HG03457 (cell line): ENCODE data around the gene RAB11FIP5.

ENCODE experiments used
- ATAC-seq: cut with Tn5 transposase; IDR thresholded peaks from one replicate; pipeline ENCODE4 v1.9.1; 2021; ENCODE audit warnings: moderate number of reproducible peaks; ENCODE audit not compliant: unreplicated experiment

The RAB11FIP5 gene

DNA sequence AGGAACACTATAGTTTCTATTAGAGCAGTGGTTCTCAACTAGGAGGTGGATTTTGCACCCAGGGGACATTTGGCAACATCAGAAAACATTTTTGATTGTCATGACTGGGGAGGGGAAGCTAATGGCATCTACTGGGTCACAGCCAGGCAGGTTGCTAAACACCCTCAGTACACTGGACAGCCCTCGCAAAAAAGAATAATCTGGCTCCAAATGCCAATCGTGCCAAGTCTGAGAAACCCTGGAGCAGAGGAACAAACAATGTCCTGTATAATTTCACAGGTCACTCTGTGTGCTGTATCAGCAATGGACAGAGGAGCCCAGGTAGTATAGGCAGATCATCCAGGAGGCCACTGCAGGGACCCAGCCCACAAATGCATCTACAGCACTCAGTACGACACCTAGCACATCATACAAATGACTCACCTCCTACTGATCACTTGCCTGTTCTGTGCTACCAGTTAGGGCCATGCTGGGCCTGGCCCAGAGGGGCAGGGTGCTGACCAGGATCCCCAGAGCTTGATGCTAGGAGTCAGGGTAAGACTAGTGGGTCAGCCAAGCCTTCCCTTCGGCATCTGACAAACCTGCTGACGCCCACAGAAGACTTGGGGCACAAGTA lies 78.9 kb downstream of the RAB11FIP5 start:
- ATAC-seq, result no peak

DNA sequence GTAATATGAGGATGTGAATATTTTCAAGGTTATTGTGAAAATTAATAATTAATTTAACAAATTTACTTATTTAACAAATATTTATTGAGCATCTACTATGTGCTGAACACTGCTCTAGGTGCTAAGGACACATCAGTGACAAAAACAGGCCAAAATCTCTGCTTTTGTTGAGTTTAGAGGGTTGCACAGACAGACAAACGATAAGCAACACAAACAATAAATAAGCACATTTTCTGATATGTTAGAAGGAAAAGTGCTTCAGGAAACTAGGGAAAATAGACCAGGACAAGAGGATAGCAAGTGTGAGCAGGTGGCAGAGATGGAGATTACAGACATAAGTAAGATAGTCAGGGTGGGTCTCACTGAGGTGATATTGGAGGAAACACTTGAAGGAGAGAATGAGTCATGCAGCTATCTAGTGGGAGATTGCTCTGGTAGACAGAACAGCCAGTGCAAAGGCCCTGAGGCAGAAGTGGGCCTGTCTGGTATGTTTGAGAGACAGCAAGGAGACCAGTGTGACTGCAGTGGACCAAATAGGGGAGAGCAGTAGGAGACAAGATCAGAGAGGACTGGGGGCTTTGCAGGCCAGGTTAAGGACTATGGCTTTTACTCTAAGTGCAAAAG lies 79.5 kb downstream of the RAB11FIP5 start:
- ATAC-seq, result no peak

DNA sequence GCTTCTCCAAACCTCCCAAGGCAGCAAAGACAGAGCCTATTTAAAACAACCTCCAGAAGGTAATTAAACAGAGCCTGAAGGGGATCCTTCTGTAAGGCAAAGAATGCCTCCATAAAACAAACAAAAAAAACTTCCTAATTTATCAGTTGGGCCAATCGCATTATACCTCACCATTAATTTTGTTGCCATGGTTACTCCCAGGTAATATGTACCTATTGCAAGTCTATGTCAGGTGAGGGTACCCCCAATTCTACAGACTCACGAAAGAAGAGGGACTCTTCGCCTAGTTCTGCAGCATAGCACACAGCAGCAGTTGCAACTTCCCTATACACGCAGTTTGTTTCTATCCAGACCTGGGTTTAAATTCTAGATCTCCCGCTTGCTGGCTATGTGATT lies 80.0 kb downstream of the RAB11FIP5 start:
- ATAC-seq, result no peak

DNA sequence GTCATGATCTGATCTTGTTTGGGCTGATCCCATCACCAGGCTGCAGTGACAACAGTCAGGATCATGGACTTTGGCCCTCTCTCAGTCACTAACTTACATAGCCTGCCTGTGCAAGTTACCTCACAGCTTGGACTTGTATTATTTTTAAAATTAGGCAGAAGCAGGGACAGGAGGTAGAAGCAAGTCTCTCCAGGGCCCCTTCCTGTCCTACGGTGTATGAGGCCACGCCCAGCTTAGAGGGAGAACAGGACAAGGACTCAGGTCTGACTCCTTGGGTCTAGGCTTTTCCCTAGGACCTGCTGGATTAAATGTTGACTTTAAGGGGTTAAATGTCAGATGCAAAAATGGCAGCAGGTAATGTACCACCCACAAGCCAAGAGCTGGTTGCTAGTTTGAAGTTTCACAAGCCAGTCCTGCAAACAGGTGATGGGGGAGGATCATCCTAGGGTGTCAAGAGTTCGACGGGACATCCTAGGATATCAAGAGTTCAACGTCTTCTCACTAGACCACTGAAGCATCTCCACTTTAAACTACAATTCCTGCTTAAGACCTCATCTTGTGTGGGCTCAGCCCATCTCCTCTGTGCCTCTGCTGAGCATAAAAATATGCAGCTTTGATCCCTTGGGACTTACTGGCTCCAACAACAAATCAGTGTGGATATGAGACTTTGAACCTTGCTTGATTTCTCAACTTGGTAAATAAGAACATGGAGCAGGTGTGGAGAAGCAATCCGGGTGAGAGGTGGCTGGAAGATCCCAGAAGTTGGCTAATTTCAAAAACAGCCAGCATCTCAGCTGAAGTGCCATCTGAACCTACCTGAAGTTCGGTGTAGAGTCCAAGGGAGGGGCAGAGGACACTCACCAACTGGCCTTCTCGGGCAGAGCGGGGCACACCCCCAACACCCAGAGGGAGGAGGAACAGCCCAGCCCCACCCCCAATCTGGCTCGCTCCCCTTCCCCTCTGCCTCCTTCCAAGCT lies 80.7 kb downstream of the RAB11FIP5 start:
- no peak for ATAC-seq

DNA sequence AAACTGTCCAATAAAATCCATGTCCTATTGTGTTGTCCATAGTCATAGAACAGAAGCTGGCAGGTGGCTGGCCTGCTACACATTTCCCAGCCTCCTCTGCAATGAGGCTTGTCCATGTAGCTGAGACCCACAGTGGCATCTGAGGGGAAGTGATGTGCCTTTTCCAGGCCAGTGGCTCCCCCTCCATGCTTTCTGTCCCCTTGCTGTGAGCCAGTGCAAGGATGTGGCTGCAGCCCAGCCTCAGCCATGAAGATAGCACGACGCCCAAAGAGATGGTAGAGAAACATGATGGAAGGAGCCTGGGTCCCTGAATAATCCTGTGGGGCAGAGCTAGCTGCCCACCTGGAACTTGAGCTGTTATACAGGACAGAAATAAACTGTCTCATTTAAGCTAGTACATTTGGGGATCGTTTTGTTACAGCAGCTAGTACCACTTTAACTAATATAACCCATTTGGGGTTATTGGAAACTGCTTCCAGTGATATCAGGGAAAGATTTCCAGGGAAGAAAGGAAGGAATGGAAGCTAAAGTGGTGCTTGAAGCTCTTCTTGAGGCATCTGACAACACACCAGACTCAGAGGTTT lies 81.6 kb downstream of the RAB11FIP5 start:
- ATAC-seq, result no peak

DNA sequence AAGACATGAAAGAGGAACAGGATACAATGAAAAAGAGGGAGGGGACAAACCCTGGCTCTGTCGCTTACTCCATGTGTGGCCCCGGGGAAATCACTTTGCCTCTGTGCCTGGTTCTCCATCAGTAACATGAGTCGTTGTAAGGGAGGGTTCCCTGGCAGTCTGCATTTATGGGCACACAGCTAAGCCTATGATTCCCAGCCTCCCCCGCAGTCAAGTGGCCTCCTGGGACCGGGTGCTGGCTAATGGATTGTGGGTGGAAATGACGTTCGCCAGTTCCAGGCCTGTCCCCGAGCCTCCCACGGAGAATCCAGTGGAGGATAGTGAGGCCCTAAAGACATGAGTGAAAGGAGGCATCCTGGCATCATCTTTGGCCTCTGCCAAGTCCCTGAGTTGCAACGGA lies 83.9 kb downstream of the RAB11FIP5 start:
- no peak for ATAC-seq

DNA sequence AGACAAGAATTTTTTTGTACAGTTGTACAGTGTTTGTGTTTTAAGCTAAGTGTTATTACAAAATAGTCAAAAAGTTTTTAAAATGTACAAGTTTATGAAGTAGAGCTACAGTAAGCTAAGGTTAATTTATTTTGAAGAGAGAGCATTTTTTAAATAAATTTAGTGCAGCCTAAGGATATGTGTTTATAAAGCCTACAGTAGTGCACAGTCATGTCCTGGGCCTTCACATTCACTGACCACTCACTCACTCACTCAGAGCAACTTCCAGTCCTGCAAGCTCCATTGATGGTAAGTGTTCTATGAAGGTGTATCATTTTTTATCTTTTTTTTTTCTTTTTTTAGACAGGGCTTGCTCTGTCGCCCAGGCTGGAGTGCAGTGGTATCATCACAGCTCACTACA lies 85.4 kb downstream of the RAB11FIP5 start:
- ATAC-seq, result no peak

DNA sequence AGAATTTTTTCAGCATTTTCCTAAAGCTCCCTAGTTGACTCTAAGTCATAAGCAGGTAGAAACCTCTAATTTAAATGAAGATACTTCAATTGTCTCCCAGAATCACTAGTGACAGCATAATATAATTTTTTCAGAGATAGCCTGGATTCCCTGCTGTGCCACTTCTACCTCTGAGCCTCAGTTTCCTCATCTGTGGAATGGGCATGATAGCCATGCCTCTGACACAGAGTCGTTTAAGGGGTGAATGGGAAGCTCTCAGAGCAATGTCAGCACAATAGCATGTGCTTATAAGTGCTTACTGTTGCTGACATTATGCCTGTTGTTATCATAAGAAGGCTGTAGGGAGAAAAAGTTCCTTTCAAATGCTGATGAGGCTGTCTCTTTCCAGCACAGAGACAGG lies 89.3 kb downstream of the RAB11FIP5 start:
- ATAC-seq, result no peak
